Ovary (tissue), 3 donors: ENCODE measurements around the gene SMIM23.

Experiments
- POLR2A ChIP-seq: fragments of 450-650 bp; IDR thresholded peaks from one replicate; pipeline ENCODE4 v1.6.1; 2017; ENCODE audit warnings: antibody characterized with exemption, mild to moderate bottlenecking, moderate library complexity
- TF ChIP-seq, protein P1 (sequence below), 3 donors: fragments of 450-650 bp in 2 of 3; fragments of 200-600 bp in 1 of 3; IDR thresholded peaks; one replicate each; pipeline versions ENCODE4 v1.5.1 to v1.8.0; 2016 to 2022; ENCODE audit warnings: antibody characterized with exemption in 3 of 3, mild to moderate bottlenecking in 1 of 3
- donor health status: DM: no; HTN: no; CAD: no.

DNA sequence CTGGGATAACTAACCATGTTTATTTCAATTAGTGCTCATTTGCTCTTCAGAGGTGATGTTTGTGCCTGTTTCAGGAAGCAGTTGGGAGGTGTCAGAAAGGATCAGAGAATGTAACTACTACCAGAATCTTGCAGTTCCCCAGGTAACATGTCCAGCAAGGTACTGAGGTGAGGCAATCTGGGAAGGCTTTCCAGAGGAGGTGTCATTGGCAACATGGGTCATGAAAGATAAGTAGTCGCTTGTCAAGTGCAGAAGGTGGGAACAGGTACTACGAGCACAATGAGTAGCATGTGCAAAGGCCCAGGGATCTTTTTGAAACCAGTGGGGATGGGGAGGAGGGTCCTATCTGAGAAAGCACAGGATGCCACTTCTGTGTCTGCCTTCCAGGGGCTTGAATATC lies 4.8 kb downstream of the SMIM23 start:
- TF ChIP-seq, protein P1, sequence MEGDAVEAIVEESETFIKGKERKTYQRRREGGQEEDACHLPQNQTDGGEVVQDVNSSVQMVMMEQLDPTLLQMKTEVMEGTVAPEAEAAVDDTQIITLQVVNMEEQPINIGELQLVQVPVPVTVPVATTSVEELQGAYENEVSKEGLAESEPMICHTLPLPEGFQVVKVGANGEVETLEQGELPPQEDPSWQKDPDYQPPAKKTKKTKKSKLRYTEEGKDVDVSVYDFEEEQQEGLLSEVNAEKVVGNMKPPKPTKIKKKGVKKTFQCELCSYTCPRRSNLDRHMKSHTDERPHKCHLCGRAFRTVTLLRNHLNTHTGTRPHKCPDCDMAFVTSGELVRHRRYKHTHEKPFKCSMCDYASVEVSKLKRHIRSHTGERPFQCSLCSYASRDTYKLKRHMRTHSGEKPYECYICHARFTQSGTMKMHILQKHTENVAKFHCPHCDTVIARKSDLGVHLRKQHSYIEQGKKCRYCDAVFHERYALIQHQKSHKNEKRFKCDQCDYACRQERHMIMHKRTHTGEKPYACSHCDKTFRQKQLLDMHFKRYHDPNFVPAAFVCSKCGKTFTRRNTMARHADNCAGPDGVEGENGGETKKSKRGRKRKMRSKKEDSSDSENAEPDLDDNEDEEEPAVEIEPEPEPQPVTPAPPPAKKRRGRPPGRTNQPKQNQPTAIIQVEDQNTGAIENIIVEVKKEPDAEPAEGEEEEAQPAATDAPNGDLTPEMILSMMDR (IDR thresholded peaks at IDR 0.05) = no peak
- no peak for TF ChIP-seq POLR2A
